ENCODE data around the gene ANKMY2. TPM values are rescaled to one million over a fixed set of nuclear protein-coding genes. Genes with fewer than 3 reads are reported as not detected.

ANKMY2 gene
- total RNA-seq, 1 donor from 2014 or later, result 9.2 TPM

Other genes starting within 250 kb of the ANKMY2 start
- gene CRPPA, start 224.2 kb downstream of the ANKMY2 start, total RNA-seq, result 0.34 and 2.0 TPM in 2 replicates
- not detected in 2 replicates for gene SOSTDC1, start 180.0 kb downstream of the ANKMY2 start, total RNA-seq
- not detected in 2 replicates for gene LRRC72, start 118.9 kb downstream of the ANKMY2 start, total RNA-seq
- 98.5 and 115 TPM in 2 replicates for gene BZW2, start 427 bp upstream of the ANKMY2 start, total RNA-seq
- 27.9 and 37.5 TPM in 2 replicates for gene TSPAN13, start 108.0 kb upstream of the ANKMY2 start, total RNA-seq
- gene AGR2, start 159.2 kb upstream of the ANKMY2 start, total RNA-seq, result not detected in 2 replicates
- gene AGR3, start 236.2 kb upstream of the ANKMY2 start, total RNA-seq, result not detected in 2 replicates